ENCODE measurements around the gene RNF112.

Gene RNF112

GRCh38 chr17:19375732-19376131, 35.3 kb upstream of the RNF112 start:
- DNase-seq = no peak

GRCh38 chr17:19376811-19377210, 34.2 kb upstream of the RNF112 start:
- DNase-seq = peak; percentile 22

- DNase-seq = peak; percentile 95
Measured at GRCh38 chr17:19377602-19378415, 33.2 kb upstream of the RNF112 start.

GRCh38 chr17:19378416-19379360, 32.3 kb upstream of the RNF112 start, which contains the start of gene MAPK7:
Gene MAPK7 (plus strand): TSS chr17:19378498. CDS start chr17:19378901, 403 bp downstream.
- DNase-seq = no peak

- DNase-seq = peak; percentile 22
Measured at GRCh38 chr17:19379361-19380065, 31.5 kb upstream of the RNF112 start.

GRCh38 chr17:19380481-19381301, 30.3 kb upstream of the RNF112 start:
- DNase-seq = peak; percentile 19

- DNase-seq = no peak
Measured at GRCh38 chr17:19381361-19381740, 29.7 kb upstream of the RNF112 start.

- DNase-seq = peak; percentile 10
Measured at GRCh38 chr17:19381741-19382444, 29.1 kb upstream of the RNF112 start.

GRCh38 chr17:19382531-19383444, 28.2 kb upstream of the RNF112 start:
- DNase-seq = peak; percentile 19

GRCh38 chr17:19383681-19384470, 27.2 kb upstream of the RNF112 start:
- DNase-seq = peak; percentile 17

GRCh38 chr17:19384723-19385391, 26.2 kb upstream of the RNF112 start:
- peak; percentile 15 for DNase-seq

GRCh38 chr17:19385521-19385983, 25.5 kb upstream of the RNF112 start:
- peak; percentile 17 for DNase-seq

- DNase-seq = peak; percentile 24
Measured at GRCh38 chr17:19386051-19386929, 24.7 kb upstream of the RNF112 start.

GRCh38 chr17:19386974-19387920, 23.8 kb upstream of the RNF112 start, which contains the start of gene MFAP4:
Gene MFAP4 (minus strand): TSS chr17:19387190. CDS start chr17:19387155, 35 bp downstream.
- DNase-seq = peak; percentile 21

- DNase-seq = no peak
Measured at GRCh38 chr17:19387921-19388521, 23.0 kb upstream of the RNF112 start.
